ENCODE measurements around the gene EXOC4.

The EXOC4 gene

DNA sequence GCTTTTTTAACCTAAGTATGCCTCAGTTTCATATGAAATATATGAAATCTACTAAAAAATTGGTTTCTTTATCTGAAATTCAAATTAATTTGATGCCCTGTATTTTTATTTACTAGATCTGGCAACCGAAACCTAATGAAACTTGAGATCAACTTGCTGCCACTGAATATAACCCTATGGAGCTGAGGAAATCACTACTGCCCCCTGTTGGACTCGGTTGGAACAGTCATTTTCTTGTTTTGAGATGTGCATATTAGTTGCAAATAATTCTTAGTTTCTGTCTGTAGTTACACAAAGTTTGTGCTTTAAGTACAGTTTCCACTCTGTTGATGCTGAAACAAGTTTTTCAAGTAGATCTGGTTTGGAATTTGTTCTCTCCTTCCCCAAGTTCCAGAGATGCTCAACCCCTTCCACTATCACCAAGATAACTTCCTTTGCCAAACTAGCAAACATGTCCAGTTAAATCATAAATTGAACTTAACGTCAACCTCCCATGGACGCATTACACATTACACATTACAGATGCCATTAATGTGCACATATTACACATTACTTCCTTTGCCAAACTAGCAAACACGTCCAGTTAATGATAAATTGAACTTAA lies 22.2 kb upstream of the EXOC4 start:
- no peaks in the 10 kb centered on the region for H3K36me3 ChIP-seq
- TF ChIP-seq, protein P1, sequence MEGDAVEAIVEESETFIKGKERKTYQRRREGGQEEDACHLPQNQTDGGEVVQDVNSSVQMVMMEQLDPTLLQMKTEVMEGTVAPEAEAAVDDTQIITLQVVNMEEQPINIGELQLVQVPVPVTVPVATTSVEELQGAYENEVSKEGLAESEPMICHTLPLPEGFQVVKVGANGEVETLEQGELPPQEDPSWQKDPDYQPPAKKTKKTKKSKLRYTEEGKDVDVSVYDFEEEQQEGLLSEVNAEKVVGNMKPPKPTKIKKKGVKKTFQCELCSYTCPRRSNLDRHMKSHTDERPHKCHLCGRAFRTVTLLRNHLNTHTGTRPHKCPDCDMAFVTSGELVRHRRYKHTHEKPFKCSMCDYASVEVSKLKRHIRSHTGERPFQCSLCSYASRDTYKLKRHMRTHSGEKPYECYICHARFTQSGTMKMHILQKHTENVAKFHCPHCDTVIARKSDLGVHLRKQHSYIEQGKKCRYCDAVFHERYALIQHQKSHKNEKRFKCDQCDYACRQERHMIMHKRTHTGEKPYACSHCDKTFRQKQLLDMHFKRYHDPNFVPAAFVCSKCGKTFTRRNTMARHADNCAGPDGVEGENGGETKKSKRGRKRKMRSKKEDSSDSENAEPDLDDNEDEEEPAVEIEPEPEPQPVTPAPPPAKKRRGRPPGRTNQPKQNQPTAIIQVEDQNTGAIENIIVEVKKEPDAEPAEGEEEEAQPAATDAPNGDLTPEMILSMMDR (IDR thresholded peaks at IDR 0.05): peak; percentile 54 to 61
- DNase-seq: peak in 1 of 2 donors; percentile 43
- H3K27ac ChIP-seq: no peak overlapping the region
- intact Hi-C loops (cut with DNase I; ENCODE audit: low total_unique reads): no loop called here
- H3K9me3 ChIP-seq: no peaks in the 10 kb centered on the region
- no peaks in the 10 kb centered on the region for H3K4me1 ChIP-seq
- H3K27me3 ChIP-seq: no peaks in the 10 kb centered on the region
- H3K4me3 ChIP-seq: no peak overlapping the region

DNA sequence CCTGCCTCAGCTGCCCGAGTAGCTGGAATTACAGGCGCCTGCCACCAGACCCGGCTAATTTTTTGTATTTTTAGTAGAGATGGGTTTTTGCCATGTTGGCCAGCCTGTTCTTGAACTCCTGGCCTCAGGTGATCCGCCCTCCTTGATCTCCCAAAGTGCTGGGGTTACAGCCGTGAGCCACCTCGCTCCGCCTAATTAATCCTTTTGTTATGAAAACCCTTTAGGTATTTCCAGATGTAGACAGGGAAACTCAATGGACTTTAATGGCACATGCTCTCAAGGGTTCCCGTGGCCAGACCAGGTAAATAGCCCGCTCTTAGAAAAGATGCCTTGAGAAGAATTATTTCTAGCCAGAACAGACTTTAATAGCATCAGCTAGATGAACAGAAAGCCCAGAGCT lies 19.7 kb upstream of the EXOC4 start:
- no peaks in the 10 kb centered on the region for H3K27me3 ChIP-seq
- TF ChIP-seq, protein P1 (IDR thresholded peaks at IDR 0.05): no peak
- intact Hi-C loops (cut with DNase I; ENCODE audit: low total_unique reads): no loop called here
- H3K36me3 ChIP-seq: no peaks in the 10 kb centered on the region
- no peak overlapping the region for H3K27ac ChIP-seq
- no peak for DNase-seq
- no peaks in the 10 kb centered on the region for H3K4me1 ChIP-seq
- H3K9me3 ChIP-seq: no peaks in the 10 kb centered on the region
- no peak overlapping the region for H3K4me3 ChIP-seq

DNA sequence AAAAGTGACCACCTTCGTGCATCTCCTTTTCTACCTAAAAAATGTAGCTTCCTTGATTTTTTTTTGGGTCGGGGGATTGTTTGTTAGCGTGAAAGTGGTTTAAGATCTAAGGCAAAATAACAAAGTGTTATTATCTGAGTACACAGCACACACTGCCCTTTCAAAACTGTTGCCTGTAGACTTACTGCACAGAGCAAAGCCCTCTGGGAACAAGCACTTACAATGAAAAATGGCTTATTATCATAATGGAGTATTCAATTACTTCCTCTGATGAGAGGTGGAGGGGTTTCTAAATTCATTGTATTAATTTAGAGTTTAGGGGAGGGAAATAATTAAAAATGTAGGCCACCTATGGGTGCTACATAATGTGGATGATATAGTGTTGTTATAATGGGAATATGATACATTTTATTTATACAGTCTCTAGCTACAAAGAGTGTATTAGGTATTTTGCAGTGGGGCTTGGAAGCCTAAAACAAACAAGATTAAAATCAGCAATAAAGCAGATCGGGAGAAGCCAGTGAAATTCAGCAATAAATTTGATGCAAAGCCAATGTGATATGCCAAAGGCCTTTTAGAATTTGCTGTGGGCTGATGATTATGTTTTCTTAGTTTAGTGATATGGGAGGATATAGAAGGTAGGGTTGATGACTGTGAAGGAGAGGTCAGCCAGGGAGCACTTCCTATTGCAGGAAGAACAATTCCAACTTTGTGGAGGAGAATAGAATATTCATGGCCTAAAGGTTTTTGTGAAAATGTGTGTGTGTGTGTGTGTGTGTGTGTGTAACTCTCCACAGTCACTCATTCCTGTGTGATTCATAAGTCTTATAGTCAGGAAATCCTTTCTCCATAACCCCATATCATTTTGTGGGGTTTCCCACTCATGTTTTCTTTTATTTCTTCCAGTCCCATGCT lies 17.7 kb upstream of the EXOC4 start:
- no peak overlapping the region for H3K27ac ChIP-seq
- no peak for DNase-seq
- TF ChIP-seq, protein P1 (IDR thresholded peaks at IDR 0.05): no peak
- intact Hi-C loops (cut with DNase I; ENCODE audit: low total_unique reads): no loop called here
- no peaks in the 10 kb centered on the region for H3K9me3 ChIP-seq
- H3K4me3 ChIP-seq: no peak overlapping the region
- no peaks in the 10 kb centered on the region for H3K36me3 ChIP-seq
- H3K4me1 ChIP-seq: no peaks in the 10 kb centered on the region
- H3K27me3 ChIP-seq: no peaks in the 10 kb centered on the region

DNA sequence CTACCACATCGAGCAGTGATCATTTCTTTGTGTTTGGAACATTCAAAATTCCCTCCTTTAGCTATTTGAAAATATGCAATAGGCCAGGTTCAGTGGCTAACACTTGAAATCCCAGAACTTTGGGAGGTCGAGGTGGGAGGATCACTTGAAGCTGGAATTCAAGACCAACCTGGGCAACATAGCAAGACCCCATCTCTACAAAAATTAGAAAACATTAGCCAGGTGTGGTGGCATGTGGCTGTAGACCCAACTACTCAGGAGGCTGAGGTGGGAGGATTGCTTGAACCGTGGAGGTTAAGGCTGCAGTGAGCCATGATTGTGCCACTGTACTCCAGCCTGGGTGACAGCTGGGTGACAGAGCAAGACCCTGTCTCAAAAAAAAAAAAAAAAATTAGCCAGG lies 15.3 kb upstream of the EXOC4 start:
- H3K4me3 ChIP-seq: no peak overlapping the region
- H3K27ac ChIP-seq: no peak overlapping the region
- intact Hi-C loops (cut with DNase I; ENCODE audit: low total_unique reads): no loop called here
- H3K4me1 ChIP-seq: no peaks in the 10 kb centered on the region
- H3K9me3 ChIP-seq: no peaks in the 10 kb centered on the region
- TF ChIP-seq, protein P1 (IDR thresholded peaks at IDR 0.05): no peak
- DNase-seq: no peak
- peaks cover 0 to 5% of the 10 kb centered on the region in 2 donors for H3K27me3 ChIP-seq
- H3K36me3 ChIP-seq: no peaks in the 10 kb centered on the region

DNA sequence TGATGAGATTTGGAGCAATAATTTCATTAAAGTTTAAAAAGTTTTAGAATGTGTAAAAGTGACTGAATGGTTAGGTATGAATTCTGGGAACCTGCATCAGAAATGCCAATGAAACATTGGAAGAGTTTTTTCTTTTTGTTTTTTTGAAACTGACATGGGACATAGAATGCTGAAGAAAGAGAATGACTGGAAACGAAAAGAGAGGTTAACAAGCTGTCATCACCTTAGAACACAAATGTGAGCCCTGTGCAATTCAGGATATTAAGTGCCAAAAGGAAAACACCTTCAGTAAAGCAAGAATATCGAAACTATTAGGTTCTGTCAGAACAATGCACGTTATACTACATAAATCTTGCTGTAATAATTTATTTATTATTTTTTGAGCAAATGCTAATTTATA lies 12.6 kb upstream of the EXOC4 start:
- TF ChIP-seq, protein P1 (IDR thresholded peaks at IDR 0.05): no peak
- Histone ChIP-seq H3K4me1 (no peaks in the 10 kb centered on the region), H3K36me3 (no peaks in the 10 kb centered on the region), H3K27ac (no peak overlapping the region), H3K4me3 (no peak overlapping the region), H3K27me3 (peaks cover 0 to 8% of the 10 kb centered on the region in 2 donors), H3K9me3 (no peaks in the 10 kb centered on the region)
- intact Hi-C loops (cut with DNase I; ENCODE audit: low total_unique reads): no loop called here
- DNase-seq: no peak
